ENCODE results near the gene PRR36. TPM values are rescaled to one million over a fixed set of nuclear protein-coding genes. Genes with fewer than 3 reads are reported as not detected.

Gene PRR36
- total and polyA plus RNA-seq, 10 of the 15 experiments (the other 5 are each of a cell fraction or from before 2014, with no cell fraction given) = 0.04 TPM; not detected in 9

DNA sequence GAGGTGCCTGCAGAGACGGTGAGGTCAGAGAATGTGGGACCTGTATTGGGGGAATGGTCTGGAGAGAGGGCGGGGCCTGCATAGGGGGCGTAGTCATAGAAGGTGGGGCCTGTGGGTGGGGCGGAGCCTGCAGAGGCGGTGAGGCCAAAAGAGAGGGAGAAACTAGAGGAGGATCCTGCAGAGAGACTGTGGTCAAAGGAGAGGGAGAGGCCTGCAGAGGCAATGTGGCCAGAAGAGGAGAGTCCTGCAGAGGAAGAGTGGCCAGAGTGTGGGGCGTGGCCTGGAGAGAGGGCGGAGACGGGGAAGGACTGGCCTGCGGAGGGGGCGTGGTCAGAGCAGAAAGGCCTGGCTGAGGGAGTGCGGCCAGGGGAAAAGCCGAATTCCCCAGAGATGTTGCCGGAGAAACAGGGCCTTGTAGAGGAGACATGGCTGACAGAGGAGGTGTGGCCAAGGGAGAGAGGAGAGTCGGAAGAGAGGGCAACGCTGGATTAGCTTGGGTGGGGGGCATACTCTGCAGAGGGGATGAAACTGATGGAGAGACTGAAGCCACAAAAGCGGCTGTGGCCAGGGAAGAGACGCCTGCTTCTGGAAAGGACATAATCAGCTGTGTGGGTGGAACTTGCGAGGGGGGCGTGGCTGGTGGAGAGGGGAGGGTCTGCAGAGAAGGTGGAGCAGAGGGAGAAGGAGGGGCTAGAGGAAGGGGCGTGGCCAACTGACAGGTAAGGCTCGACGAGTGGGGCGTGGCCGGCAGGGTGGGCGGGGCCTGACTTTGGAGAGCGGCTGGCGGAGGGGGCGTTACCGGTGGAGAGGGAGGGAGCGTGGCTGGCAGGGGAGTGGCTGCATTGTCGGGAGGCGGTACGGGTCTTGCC, 2.5 kb downstream of the PRR36 start (continued):
- TF ChIP-seq HDGF (IDR thresholded peaks at IDR 0.05) = no peak; the same call in 1 of the 2 replicates
- 0 out of 2 replicates have a peak, but pooled peaks have one; percentile 21 for TF ChIP-seq IKZF1 (conservative IDR thresholded peaks at IDR 0.05)
- TF ChIP-seq NFYA (IDR thresholded peaks at IDR 0.05; ENCODE audit: borderline replicate concordance, low read depth, low read length) = no peak
- no peak for TF ChIP-seq JUND (IDR thresholded peaks at IDR 0.05; ENCODE audit: low read depth, low read length)
- no peak for TF ChIP-seq POLR2AphosphoS5 (IDR thresholded peaks at IDR 0.05; ENCODE audit: low read length)
- no peak for TF ChIP-seq SMC3 (IDR thresholded peaks at IDR 0.05; ENCODE audit: borderline replicate concordance, low read length)
- TF ChIP-seq, protein P1, sequence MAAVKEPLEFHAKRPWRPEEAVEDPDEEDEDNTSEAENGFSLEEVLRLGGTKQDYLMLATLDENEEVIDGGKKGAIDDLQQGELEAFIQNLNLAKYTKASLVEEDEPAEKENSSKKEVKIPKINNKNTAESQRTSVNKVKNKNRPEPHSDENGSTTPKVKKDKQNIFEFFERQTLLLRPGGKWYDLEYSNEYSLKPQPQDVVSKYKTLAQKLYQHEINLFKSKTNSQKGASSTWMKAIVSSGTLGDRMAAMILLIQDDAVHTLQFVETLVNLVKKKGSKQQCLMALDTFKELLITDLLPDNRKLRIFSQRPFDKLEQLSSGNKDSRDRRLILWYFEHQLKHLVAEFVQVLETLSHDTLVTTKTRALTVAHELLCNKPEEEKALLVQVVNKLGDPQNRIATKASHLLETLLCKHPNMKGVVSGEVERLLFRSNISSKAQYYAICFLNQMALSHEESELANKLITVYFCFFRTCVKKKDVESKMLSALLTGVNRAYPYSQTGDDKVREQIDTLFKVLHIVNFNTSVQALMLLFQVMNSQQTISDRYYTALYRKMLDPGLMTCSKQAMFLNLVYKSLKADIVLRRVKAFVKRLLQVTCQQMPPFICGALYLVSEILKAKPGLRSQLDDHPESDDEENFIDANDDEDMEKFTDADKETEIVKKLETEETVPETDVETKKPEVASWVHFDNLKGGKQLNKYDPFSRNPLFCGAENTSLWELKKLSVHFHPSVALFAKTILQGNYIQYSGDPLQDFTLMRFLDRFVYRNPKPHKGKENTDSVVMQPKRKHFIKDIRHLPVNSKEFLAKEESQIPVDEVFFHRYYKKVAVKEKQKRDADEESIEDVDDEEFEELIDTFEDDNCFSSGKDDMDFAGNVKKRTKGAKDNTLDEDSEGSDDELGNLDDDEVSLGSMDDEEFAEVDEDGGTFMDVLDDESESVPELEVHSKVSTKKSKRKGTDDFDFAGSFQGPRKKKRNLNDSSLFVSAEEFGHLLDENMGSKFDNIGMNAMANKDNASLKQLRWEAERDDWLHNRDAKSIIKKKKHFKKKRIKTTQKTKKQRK (IDR thresholded peaks at IDR 0.05; ENCODE audit: low read depth, low read length) = no peak
- no peak for TF ChIP-seq NR2C2 (IDR thresholded peaks at IDR 0.05; ENCODE audit: borderline replicate concordance, control insufficient read depth, insufficient read length, low read depth)
- no peak for TF ChIP-seq SIN3A (IDR thresholded peaks at IDR 0.05; ENCODE audit: low read depth, low read length)
- TF ChIP-seq, protein P2, sequence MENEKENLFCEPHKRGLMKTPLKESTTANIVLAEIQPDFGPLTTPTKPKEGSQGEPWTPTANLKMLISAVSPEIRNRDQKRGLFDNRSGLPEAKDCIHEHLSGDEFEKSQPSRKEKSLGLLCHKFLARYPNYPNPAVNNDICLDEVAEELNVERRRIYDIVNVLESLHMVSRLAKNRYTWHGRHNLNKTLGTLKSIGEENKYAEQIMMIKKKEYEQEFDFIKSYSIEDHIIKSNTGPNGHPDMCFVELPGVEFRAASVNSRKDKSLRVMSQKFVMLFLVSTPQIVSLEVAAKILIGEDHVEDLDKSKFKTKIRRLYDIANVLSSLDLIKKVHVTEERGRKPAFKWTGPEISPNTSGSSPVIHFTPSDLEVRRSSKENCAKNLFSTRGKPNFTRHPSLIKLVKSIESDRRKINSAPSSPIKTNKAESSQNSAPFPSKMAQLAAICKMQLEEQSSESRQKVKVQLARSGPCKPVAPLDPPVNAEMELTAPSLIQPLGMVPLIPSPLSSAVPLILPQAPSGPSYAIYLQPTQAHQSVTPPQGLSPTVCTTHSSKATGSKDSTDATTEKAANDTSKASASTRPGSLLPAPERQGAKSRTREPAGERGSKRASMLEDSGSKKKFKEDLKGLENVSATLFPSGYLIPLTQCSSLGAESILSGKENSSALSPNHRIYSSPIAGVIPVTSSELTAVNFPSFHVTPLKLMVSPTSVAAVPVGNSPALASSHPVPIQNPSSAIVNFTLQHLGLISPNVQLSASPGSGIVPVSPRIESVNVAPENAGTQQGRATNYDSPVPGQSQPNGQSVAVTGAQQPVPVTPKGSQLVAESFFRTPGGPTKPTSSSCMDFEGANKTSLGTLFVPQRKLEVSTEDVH (IDR thresholded peaks at IDR 0.05; ENCODE audit: low read depth, partially characterized antibody) = no peak
